IMR-90 (cell line): Measurements from ENCODE around the gene SLC12A8. TPM values are rescaled to one million over a fixed set of nuclear protein-coding genes. Genes with fewer than 3 reads are reported as not detected.

Source experiments
- ATAC-seq: fragments of 200-7000 bp; cut with Tn5 transposase; 2 replicates; pipeline ENCODE4 v1.9.1; 2020; ENCODE audit warnings: low read depth, mild to moderate bottlenecking, moderate library complexity
- BruUV-seq: library from RNA; stranded (reverse); fragments of 400-500 nt; replicated peaks from 2 replicates; lab custom pipeline; 2021; lab: Mats Ljungman, UMichigan
- CTCF ChIA-PET: fragments of 300-600 bp; formaldehyde crosslinking; extraction: SDS; loops from one replicate; lab custom pipeline; 2021; ENCODE audit warnings: antibody characterized with exemption; lab: Yijun Ruan, JAX
- POLR2A ChIA-PET: fragments of 300-600 bp; sonication (Branson Sonifier 250); formaldehyde crosslinking; loops from one replicate; lab custom pipeline; 2022; ENCODE audit warnings: antibody characterized with exemption; ENCODE audit not compliant: unreplicated experiment; lab: Charles Lee
- DNase-seq: peaks from one replicate; pipeline ENCODE4 v3.0.0; 2013
- H2AFZ ChIP-seq: replicated peaks from 2 replicates; pipeline ENCODE3; 2013; ENCODE audit warnings: low read length, mild to moderate bottlenecking; ENCODE audit not compliant: poor library complexity
- H2AK5ac ChIP-seq: 2 replicates; pipeline ENCODE4 v1.6.1; 2013; ENCODE audit warnings: low read depth, low read length, inconsistent platforms
- H2AK9ac ChIP-seq: replicated peaks from 2 replicates; pipeline ENCODE3; 2013; ENCODE audit warnings: mild to moderate bottlenecking, low read depth, low read length, moderate library complexity; ENCODE audit not compliant: poor library complexity
- H2BK120ac ChIP-seq: 2 replicates; pipeline ENCODE4 v1.6.1; 2013; ENCODE audit warnings: low read depth, low read length, inconsistent platforms
- H2BK15ac ChIP-seq: 3 replicates; pipeline ENCODE4 v1.6.1; 2013; ENCODE audit warnings: low read depth, low read length, inconsistent platforms
- H2BK20ac ChIP-seq: 2 replicates; pipeline ENCODE4 v1.6.1; 2013; ENCODE audit warnings: low read depth, mild to moderate bottlenecking, inconsistent platforms, low read length, moderate library complexity
- H2BK5ac ChIP-seq: 2 replicates; pipeline ENCODE4 v1.6.1; 2013; ENCODE audit warnings: mild to moderate bottlenecking, low read depth, low read length, inconsistent platforms; ENCODE audit not compliant: poor library complexity, severe bottlenecking
- H3K14ac ChIP-seq: replicated peaks from 2 replicates; pipeline ENCODE4 v1.6.1; 2013; ENCODE audit warnings: low read depth, low read length, inconsistent platforms
- H3K18ac ChIP-seq: 2 replicates; pipeline ENCODE4 v1.6.1; 2013; ENCODE audit warnings: low read depth, low read length, control low read depth
- H3K23ac ChIP-seq: 2 replicates; pipeline ENCODE4 v1.6.1; 2013; ENCODE audit warnings: low read depth, low read length, inconsistent platforms
- H3K27ac ChIP-seq: 2 replicates; pipeline ENCODE4 v1.5.1; 2013; ENCODE audit warnings: mild to moderate bottlenecking, control low read depth, low read length; ENCODE audit not compliant: insufficient read depth
- H3K27me3 ChIP-seq: 2 replicates; pipeline ENCODE4 v1.6.1; 2013; ENCODE audit warnings: low read length; ENCODE audit not compliant: control insufficient read depth, insufficient read depth
- H3K36me3 ChIP-seq: 2 replicates; pipeline ENCODE4 v1.6.1; 2013; ENCODE audit warnings: low read length, mixed read lengths; ENCODE audit not compliant: control insufficient read depth, insufficient read depth
- H3K4ac ChIP-seq: 2 replicates; pipeline ENCODE4 v1.6.1; 2013; ENCODE audit warnings: low read depth, low read length, inconsistent platforms
- H3K4me1 ChIP-seq: 2 replicates; pipeline ENCODE4 v1.6.1; 2013; ENCODE audit warnings: low read length, mixed read lengths; ENCODE audit not compliant: control insufficient read depth, insufficient read depth
- H3K4me2 ChIP-seq: 2 replicates; pipeline ENCODE4 v1.6.1; 2013; ENCODE audit warnings: low read depth, mild to moderate bottlenecking, control low read depth, low read length, moderate library complexity
- H3K4me3 ChIP-seq: 2 replicates; pipeline ENCODE4 v1.5.1; 2013; ENCODE audit warnings: low read depth, mild to moderate bottlenecking, control low read depth, low read length, moderate library complexity; ENCODE audit not compliant: insufficient read depth
- H3K56ac ChIP-seq: 2 replicates; pipeline ENCODE4 v1.6.1; 2013; ENCODE audit warnings: low read length, inconsistent platforms; ENCODE audit not compliant: insufficient read depth; ENCODE audit errors: extremely low read depth
- H3K79me1 ChIP-seq, 2 experiments: 2 replicates each; pipeline ENCODE4 v1.6.1; 2013; ENCODE audit warnings: low read length in 2 of 2, inconsistent platforms in 1 of 2, low read depth in 1 of 2
- H3K9ac ChIP-seq: 2 replicates; pipeline ENCODE4 v1.6.1; 2013; ENCODE audit warnings: low read depth, low read length, control low read depth
- H3K9me1 ChIP-seq: 2 replicates; pipeline ENCODE4 v1.6.1; 2013; ENCODE audit warnings: low read length, inconsistent platforms; ENCODE audit not compliant: insufficient read depth
- H3K9me3 ChIP-seq: 2 replicates; pipeline ENCODE4 v1.6.1; 2013; ENCODE audit warnings: low read length; ENCODE audit not compliant: control insufficient read depth, insufficient read depth
- H4K20me1 ChIP-seq: 2 replicates; pipeline ENCODE4 v1.6.1; 2013; ENCODE audit warnings: low read length, inconsistent platforms; ENCODE audit not compliant: insufficient read depth
- H4K5ac ChIP-seq: 2 replicates; pipeline ENCODE4 v1.6.1; 2013; ENCODE audit warnings: mild to moderate bottlenecking, low read depth, low read length, control low read depth
- H4K8ac ChIP-seq, 2 experiments: 2 replicates each; pipeline ENCODE4 v1.6.1; 2013; ENCODE audit warnings: low read depth in 2 of 2, low read length in 2 of 2, control low read depth in 1 of 2, inconsistent platforms in 1 of 2
- H4K91ac ChIP-seq: 2 replicates; pipeline ENCODE4 v1.6.1; 2013; ENCODE audit warnings: low read depth, low read length, inconsistent platforms; ENCODE audit not compliant: insufficient read depth
- BHLHE40 ChIP-seq: fragments of 150-350 bp; IDR thresholded peaks from 2 replicates; pipeline ENCODE4 v1.6.1; 2016; ENCODE audit warnings: mild to moderate bottlenecking, low read depth, low read length
- CEBPB ChIP-seq: IDR thresholded peaks from 2 replicates; pipeline ENCODE4 v1.6.1; 2012; ENCODE audit warnings: low read depth, low read length, improper control_type of control experiment
- CHD1 ChIP-seq: IDR thresholded peaks from 2 replicates; pipeline ENCODE4 v1.6.1; 2012; ENCODE audit warnings: low read depth, low read length, improper control_type of control experiment
- CTCF ChIP-seq: conservative IDR thresholded peaks from 2 replicates; pipeline ENCODE4 v1.5.1; 2012; ENCODE audit warnings: mild to moderate bottlenecking, low read depth, low read length, improper control_type of control experiment
- ELK1 ChIP-seq: fragments of 150-350 bp; IDR thresholded peaks from 2 replicates; pipeline ENCODE4 v1.6.1; 2016; ENCODE audit warnings: low read depth, mild to moderate bottlenecking, low read length, moderate library complexity, borderline replicate concordance
- FOS ChIP-seq: fragments of 150-350 bp; IDR thresholded peaks from 2 replicates; pipeline ENCODE4 v1.6.1; 2016; ENCODE audit warnings: low read depth, low read length
- MAFK ChIP-seq: IDR thresholded peaks from 2 replicates; pipeline ENCODE4 v1.6.1; 2012; ENCODE audit warnings: low read depth, low read length, improper control_type of control experiment
- MAZ ChIP-seq: IDR thresholded peaks from 2 replicates; pipeline ENCODE4 v1.6.1; 2012; ENCODE audit warnings: low read depth, mild to moderate bottlenecking, low read length, improper control_type of control experiment, moderate library complexity, borderline replicate concordance
- MXI1 ChIP-seq: IDR thresholded peaks from 2 replicates; pipeline ENCODE4 v1.6.1; 2012; ENCODE audit warnings: low read depth, mild to moderate bottlenecking, low read length, moderate library complexity, borderline replicate concordance
- NFE2L2 ChIP-seq: fragments of 150-350 bp; IDR thresholded peaks from 2 replicates; pipeline ENCODE4 v1.6.1; 2016; ENCODE audit warnings: low read depth, mild to moderate bottlenecking, low read length
- POLR2A ChIP-seq: IDR thresholded peaks from 2 replicates; pipeline ENCODE4 v1.6.1; 2012; ENCODE audit warnings: mild to moderate bottlenecking, low read depth, low read length
- RAD21 ChIP-seq: IDR thresholded peaks from 2 replicates; pipeline ENCODE4 v1.6.1; 2012; ENCODE audit warnings: low read length, improper control_type of control experiment
- RCOR1 ChIP-seq: IDR thresholded peaks from 2 replicates; pipeline ENCODE4 v1.6.1; 2012; ENCODE audit warnings: mild to moderate bottlenecking, low read length, improper control_type of control experiment; ENCODE audit not compliant: insufficient replicate concordance
- RFX5 ChIP-seq: IDR thresholded peaks from 2 replicates; pipeline ENCODE4 v1.8.0; 2012; ENCODE audit warnings: low read depth, mild to moderate bottlenecking, low read length, moderate library complexity
- SMC3 ChIP-seq: fragments of 150-350 bp; IDR thresholded peaks from 2 replicates; pipeline ENCODE4 v1.6.1; 2016; ENCODE audit warnings: low read depth, mild to moderate bottlenecking, antibody characterized with exemption, low read length, moderate library complexity
- USF2 ChIP-seq: fragments of 150-350 bp; IDR thresholded peaks from 2 replicates; pipeline ENCODE4 v1.6.1; 2017; ENCODE audit warnings: mild to moderate bottlenecking, antibody characterized with exemption, low read length, low read depth
- WGBS, 2 experiments: methylation state at CpG; one replicate each; pipeline versions ENCODE4 v1.1.5 to v1.1.7; 2013; ENCODE audit warnings: missing lambda C conversion rate in 2 of 2; ENCODE audit not compliant: insufficient read length in 1 of 2; ENCODE audit errors: extremely low coverage in 2 of 2; 5-methylcytosine and 5-hydroxymethylcytosine counted together
- dilution Hi-C: fragments of 300-500 bp; cut with HindIII; formaldehyde crosslinking; loops from one replicate; pipeline ENCODE4 v1.14.3; 2018; ENCODE audit warnings: low sequenced_read_pairs; ENCODE audit not compliant: unreplicated experiment
- in situ Hi-C: fragments of 300-500 bp; cut with MboI; formaldehyde crosslinking; loops from 3 replicates; pipeline ENCODE4 v1.14.3; 2019; ENCODE audit warnings: low sequenced_read_pairs, inconsistent platforms, mixed read lengths
- intact Hi-C: fragments of 100-400 bp; cut with micrococcal nuclease; formaldehyde crosslinking; loops from 2 replicates; pipeline ENCODE4 v1.10.0; 2022
- polyA plus RNA-seq, 3 experiments: library from polyadenylated mRNA; depleted of rRNA; stranded (reverse); fragments of >200 nt; gene quantifications; 2 replicates each; pipeline ENCODE4 v1.2.3, GENCODE V29; 2012; ENCODE audit warnings: low replicate concordance in 1 of 3
- total RNA-seq: library from RNA; depleted of rRNA; stranded (reverse); fragments of >200 nt; gene quantifications from 2 replicates; pipeline ENCODE4 v1.2.3, GENCODE V29; 2012

The SLC12A8 gene
- total and polyA plus RNA-seq, 2 of the 4 experiments (the other 2 are of a cell fraction) = 2.2 to 4.3 TPM

GRCh38 chr3:125154110-125154509, 58.4 kb downstream of the SLC12A8 start:
- no peaks in the 10 kb centered on the region for H3K9me3 ChIP-seq
- H4K8ac ChIP-seq = no peak overlapping the region
- in situ Hi-C loops (no loop called here), dilution Hi-C loops (no loop called here), intact Hi-C loops (no loop called here)
- no peak overlapping the region for H2BK120ac ChIP-seq
- H3K9me1 ChIP-seq = peaks cover 5% of the 10 kb centered on the region; the same call in 1 of the 2 replicates
- no peak overlapping the region for H2AK9ac ChIP-seq
- H3K4me3 ChIP-seq = no peak overlapping the region
- BruUV-seq = no TSS peak
- no peak overlapping the region for H3K9ac ChIP-seq
- no peaks in the 10 kb centered on the region for H3K79me1 ChIP-seq
- no peak overlapping the region for H2AFZ ChIP-seq
- H4K91ac ChIP-seq = no peak overlapping the region
- H3K4me2 ChIP-seq = no peak overlapping the region
- no peak for TF ChIP-seq MAZ
- TF ChIP-seq SMC3 = no peak
- no peak for TF ChIP-seq CHD1
- no peak for TF ChIP-seq NFE2L2
- TF ChIP-seq CEBPB = no peak
- TF ChIP-seq RAD21 = no peak
- TF ChIP-seq BHLHE40 = no peak
- TF ChIP-seq CTCF = no peak
- no peak for TF ChIP-seq RFX5
- TF ChIP-seq USF2 = no peak
- no peak for TF ChIP-seq POLR2A
- no peak for TF ChIP-seq MXI1
- TF ChIP-seq RCOR1 = no peak
- no peak for TF ChIP-seq FOS
- no peak for TF ChIP-seq MAFK
- no peak for TF ChIP-seq ELK1
- no peak overlapping the region for H3K56ac ChIP-seq
- no peak overlapping the region for H3K27ac ChIP-seq
- no peaks in the 10 kb centered on the region for H3K36me3 ChIP-seq
- H2BK5ac ChIP-seq = no peak overlapping the region
- no peak overlapping the region for H3K18ac ChIP-seq
- no CpG with 5 or more reads among the region's 3 CpGs for WGBS, 2 experiments
- DNase-seq (no peak), ATAC-seq (no peak)
- no peak overlapping the region for H3K23ac ChIP-seq
- ChIA-PET POLR2A (no interaction called here), CTCF (no interaction called here)
- H3K4ac ChIP-seq = no peak overlapping the region; the same call in 1 of the 2 replicates
- H4K5ac ChIP-seq = no peak overlapping the region
- no peaks in the 10 kb centered on the region for H4K20me1 ChIP-seq
- H3K27me3 ChIP-seq = no peaks in the 10 kb centered on the region
- H3K4me1 ChIP-seq = peaks cover 3% of the 10 kb centered on the region
- no peak overlapping the region for H2BK20ac ChIP-seq
- H2AK5ac ChIP-seq = no peak overlapping the region
- no peak overlapping the region for H3K14ac ChIP-seq
- no peak overlapping the region for H2BK15ac ChIP-seq
